Transverse colon (tissue), 4 donors: ENCODE results near the gene CXorf58. TPM values are rescaled to one million over a fixed set of nuclear protein-coding genes. Genes with fewer than 3 reads are reported as not detected.

ENCODE experiments used
- DNase-seq: peaks from one replicate; pipeline ENCODE4 v3.0.0-alpha.2; 2019
- H3K27ac ChIP-seq, 4 donors: fragments of 200-600 bp; sonication (generic); 2 replicates each; pipeline ENCODE4 v1.5.1; 2016 to 2018; ENCODE audit warnings: inconsistent platforms in 4 of 4
- H3K27me3 ChIP-seq: fragments of 200-600 bp; sonication (generic); 2 replicates; pipeline ENCODE4 v1.5.1; 2017; ENCODE audit warnings: inconsistent platforms
- H3K36me3 ChIP-seq, 4 donors: fragments of 200-600 bp; sonication (generic); 2 replicates each; pipeline ENCODE4 v1.5.1; 2017 to 2019; ENCODE audit warnings: inconsistent platforms in 4 of 4
- H3K4me1 ChIP-seq, 4 donors: fragments of 200-600 bp; sonication (generic); 2 replicates each; pipeline ENCODE4 v1.5.1; 2017 to 2020; ENCODE audit warnings: inconsistent platforms in 4 of 4
- H3K4me3 ChIP-seq, 4 donors: fragments of 200-600 bp; sonication (generic); 1 replicate in 1 of 4; 2 replicates in 3 of 4; pipeline versions ENCODE4 v1.5.1 to v1.6.1; 2017 to 2019; ENCODE audit warnings: inconsistent platforms in 4 of 4
- H3K9me3 ChIP-seq, 2 donors: fragments of 200-600 bp; sonication (generic); 2 replicates each; pipeline ENCODE4 v1.5.1; 2017 to 2019; ENCODE audit warnings: inconsistent platforms in 2 of 2
- EP300 ChIP-seq: sonication (generic); formaldehyde crosslinking; IDR thresholded peaks from one replicate; pipeline ENCODE4 v1.6.1; 2017; ENCODE audit warnings: antibody characterized with exemption, low read depth
- POLR2A ChIP-seq: fragments of 450-650 bp; IDR thresholded peaks from one replicate; pipeline ENCODE4 v1.6.1; 2016; ENCODE audit warnings: antibody characterized with exemption, mild to moderate bottlenecking, moderate library complexity
- POLR2AphosphoS5 ChIP-seq, 3 donors: sonication (generic); formaldehyde crosslinking; IDR thresholded peaks; one replicate each; pipeline ENCODE4 v1.6.1; 2016; ENCODE audit warnings: antibody characterized with exemption in 3 of 3
- WGBS, 2 donors: methylation state at CpG; one replicate each; pipeline ENCODE4 v1.1.5; 2018; ENCODE audit warnings: low coverage in 1 of 2; 5-methylcytosine and 5-hydroxymethylcytosine counted together
- in situ Hi-C, 4 donors: fragments of 200-750 bp; cut with MboI; loops; one replicate each; pipeline versions ENCODE4 v1.15.0 to v1.15.1; 2017; ENCODE audit warnings: low sequenced_read_pairs in 3 of 4, low pct_ligation_motif_present in 1 of 4, low pct_unique_long_range_greater_than_20kb in 1 of 4
- intact Hi-C: fragments of 100-400 bp; cut with DNase I; formaldehyde crosslinking; loops from one replicate; pipeline ENCODE4 v1.15.1; 2023; ENCODE audit warnings: low total_unique reads
- total RNA-seq, 4 donors: library from RNA; depleted of rRNA; stranded (reverse); fragments of >200 nt; gene quantifications; one replicate each; pipeline ENCODE4 v1.1.0, GENCODE V29; 2016
- TF ChIP-seq, protein P1 (sequence below), 5 experiments: fragments of 200-600 bp in 3 of 5; fragments of 450-650 bp in 2 of 5; sonication (generic) in 3 of 5; IDR thresholded peaks; 1 replicate in 2 of 5; 2 replicates in 3 of 5; pipeline ENCODE4 v1.5.1; 2016 to 2017; ENCODE audit warnings: antibody characterized with exemption in 5 of 5, inconsistent platforms in 3 of 5, mild to moderate bottlenecking in 2 of 5, moderate library complexity in 1 of 5

CXorf58 gene
- total RNA-seq, 4 donors from 2014 or later, result 0.27 TPM; not detected in 3

DNA sequence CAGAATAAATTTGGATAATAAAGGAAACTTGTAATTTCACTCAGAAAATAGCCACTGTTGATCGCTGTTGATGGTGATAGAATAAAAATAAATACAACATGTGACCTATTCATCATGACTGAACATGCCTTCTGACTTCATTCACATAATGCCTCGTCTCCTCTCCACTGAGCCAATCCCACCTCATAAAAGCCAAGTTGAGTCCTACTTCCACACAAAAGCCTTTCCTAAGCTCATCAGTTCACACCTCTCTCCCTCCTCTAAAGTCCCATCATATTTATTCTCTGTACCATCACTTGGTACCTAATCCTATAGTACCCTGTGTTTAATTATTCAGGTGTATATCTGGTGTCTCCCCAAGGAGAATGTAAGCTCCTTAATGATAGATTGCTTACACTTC, 37.8 kb upstream of the CXorf58 start:
- Histone ChIP-seq H3K36me3 (no peaks in the 10 kb centered on the region), H3K9me3 (no peaks in the 10 kb centered on the region), H3K27me3 (no peaks in the 10 kb centered on the region), H3K4me1 (no peaks in the 10 kb centered on the region), H3K27ac (no peak overlapping the region), H3K4me3 (no peak overlapping the region)
- 83 to 100% methylated on average over 2 of the region's 2 CpGs for WGBS, 2 donors
- DNase-seq, result no peak
- TF ChIP-seq, protein P1, sequence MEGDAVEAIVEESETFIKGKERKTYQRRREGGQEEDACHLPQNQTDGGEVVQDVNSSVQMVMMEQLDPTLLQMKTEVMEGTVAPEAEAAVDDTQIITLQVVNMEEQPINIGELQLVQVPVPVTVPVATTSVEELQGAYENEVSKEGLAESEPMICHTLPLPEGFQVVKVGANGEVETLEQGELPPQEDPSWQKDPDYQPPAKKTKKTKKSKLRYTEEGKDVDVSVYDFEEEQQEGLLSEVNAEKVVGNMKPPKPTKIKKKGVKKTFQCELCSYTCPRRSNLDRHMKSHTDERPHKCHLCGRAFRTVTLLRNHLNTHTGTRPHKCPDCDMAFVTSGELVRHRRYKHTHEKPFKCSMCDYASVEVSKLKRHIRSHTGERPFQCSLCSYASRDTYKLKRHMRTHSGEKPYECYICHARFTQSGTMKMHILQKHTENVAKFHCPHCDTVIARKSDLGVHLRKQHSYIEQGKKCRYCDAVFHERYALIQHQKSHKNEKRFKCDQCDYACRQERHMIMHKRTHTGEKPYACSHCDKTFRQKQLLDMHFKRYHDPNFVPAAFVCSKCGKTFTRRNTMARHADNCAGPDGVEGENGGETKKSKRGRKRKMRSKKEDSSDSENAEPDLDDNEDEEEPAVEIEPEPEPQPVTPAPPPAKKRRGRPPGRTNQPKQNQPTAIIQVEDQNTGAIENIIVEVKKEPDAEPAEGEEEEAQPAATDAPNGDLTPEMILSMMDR (IDR thresholded peaks at IDR 0.05), result no peak
- no peak for TF ChIP-seq EP300
- TF ChIP-seq POLR2AphosphoS5 (IDR thresholded peaks at IDR 0.05), result no peak
- no peak for TF ChIP-seq POLR2A
- in situ Hi-C loops (no loop called here), intact Hi-C loops (no loop called here)

DNA sequence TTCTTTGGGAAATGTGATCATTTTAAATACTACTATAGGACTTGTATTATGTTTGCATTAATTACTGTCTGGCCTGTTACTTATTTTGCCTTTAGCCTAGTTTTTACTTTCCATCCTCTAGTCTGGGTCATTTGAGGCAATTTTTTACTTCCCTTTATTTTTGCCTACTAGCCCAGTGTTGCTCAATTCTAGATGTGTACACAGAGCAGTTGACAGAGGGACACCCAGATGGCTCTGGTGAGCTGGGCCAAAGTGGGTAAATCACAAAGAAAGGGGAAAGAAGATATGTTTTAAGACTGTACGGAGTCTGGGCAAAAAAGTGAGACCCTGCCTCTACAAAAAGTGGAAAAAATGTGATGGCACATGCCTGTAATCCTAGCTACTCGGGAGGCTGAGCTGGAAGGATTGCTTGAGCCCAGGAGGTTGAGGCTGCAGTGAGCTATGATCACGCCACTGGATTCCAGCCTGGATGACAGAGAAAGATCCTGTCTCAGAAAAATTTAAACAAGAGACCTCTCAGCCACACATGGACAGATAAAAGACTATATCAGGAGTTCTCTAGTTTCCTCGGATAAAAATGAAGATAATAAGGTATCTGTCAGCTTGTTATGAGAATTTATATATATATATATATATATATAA, 35.8 kb upstream of the CXorf58 start:
- Histone ChIP-seq H3K36me3 (no peaks in the 10 kb centered on the region), H3K9me3 (no peaks in the 10 kb centered on the region), H3K4me3 (no peak overlapping the region), H3K4me1 (no peaks in the 10 kb centered on the region), H3K27me3 (no peaks in the 10 kb centered on the region), H3K27ac (no peak overlapping the region)
- intact Hi-C loops (no loop called here), in situ Hi-C loops (no loop called here)
- no peak for DNase-seq
- WGBS, 2 donors, result 81 to 100% methylated on average over 1 to 4 of the region's 4 CpGs
- TF ChIP-seq, protein P1 (IDR thresholded peaks at IDR 0.05), result no peak
- TF ChIP-seq POLR2AphosphoS5 (IDR thresholded peaks at IDR 0.05), result no peak
- no peak for TF ChIP-seq EP300
- TF ChIP-seq POLR2A, result no peak

DNA sequence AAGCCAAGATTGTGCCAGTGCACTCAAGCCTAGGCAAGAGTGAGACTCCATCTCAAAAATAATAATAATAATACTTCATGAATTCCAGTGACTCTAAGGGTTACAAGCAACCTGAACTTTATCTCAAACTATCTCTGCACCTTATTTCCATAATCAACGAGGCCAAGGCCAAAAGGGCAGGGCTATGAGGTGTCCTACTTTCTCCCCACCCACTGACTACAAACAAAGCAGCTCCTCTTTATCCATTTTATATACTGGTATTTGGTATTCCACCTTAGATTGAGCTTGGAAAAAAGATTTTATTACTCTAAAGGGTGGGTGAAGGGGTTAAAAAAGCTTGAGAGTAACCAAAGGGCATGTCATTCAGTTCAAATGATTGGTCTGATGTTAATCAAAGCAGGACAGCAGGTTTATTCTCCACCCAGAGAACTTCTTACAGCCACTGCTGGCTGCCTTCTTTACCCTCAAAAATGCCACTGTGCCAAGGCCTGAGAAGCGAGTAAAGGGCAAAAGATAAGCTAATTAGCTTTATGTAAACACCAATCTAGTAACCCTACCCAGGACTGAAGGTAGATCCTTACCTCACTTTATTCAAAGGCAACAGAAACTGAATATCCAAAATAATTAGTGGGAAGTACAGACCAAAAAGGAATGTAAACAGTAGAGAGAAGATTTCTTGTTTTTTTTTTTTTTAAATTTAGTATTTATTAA, 28.3 kb upstream of the CXorf58 start:
- WGBS, 2 donors, result 29% methylated on average over 2 of the region's 2 CpGs; no CpG with 5 or more reads in 1 of the 2 donors
- H3K9me3 ChIP-seq, result no peaks in the 10 kb centered on the region
- TF ChIP-seq POLR2AphosphoS5 (IDR thresholded peaks at IDR 0.05), result no peak
- TF ChIP-seq EP300, result no peak
- TF ChIP-seq, protein P1 (IDR thresholded peaks at IDR 0.05), result no peak
- no peak for TF ChIP-seq POLR2A
- peaks cover 0 to 15% (median 9%) of the 10 kb centered on the region in 4 donors for H3K4me1 ChIP-seq
- no peaks in the 10 kb centered on the region for H3K36me3 ChIP-seq
- H3K4me3 ChIP-seq, result no peak overlapping the region
- H3K27ac ChIP-seq, result peak overlapping the region; percentile 29 to 62 (median 38)
- in situ Hi-C loops (loop anchor here in 1 of 4 donors (25.0 kb wide), 1 partner anchor 92 kb away; the partner anchor contains the start of gene SAT1), intact Hi-C loops (no loop called here)
- H3K27me3 ChIP-seq, result no peaks in the 10 kb centered on the region
- no peak for DNase-seq

DNA sequence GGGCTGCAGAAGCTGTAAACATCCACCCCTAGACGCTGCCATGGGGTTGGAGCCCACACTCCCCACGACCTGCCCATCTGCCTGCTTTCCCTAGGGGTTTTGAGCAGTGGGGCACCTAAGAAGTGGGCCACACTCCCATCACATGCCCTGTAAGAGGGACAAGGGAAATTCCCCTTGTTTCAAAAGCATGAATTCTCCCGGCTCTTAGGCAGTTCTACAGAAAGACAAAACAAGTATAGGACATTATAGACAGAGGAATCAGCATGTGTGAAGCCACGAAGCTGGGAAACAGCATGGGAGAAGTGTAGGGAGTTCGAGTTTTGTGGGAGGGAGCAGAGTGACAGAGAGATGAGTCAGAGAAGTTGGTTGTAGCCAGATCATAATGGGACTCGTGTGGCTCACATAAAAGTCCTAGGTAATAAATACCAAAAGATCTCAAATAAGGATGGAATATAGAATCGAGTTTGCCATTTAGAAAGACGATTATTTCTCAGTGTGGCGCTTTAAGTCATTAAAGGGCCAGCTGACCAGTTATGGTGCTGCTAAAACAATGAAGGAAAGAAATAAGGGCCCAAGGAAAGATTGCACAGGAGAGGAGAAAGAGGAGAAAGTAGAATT, 24.0 kb upstream of the CXorf58 start:
- no peak for DNase-seq
- Histone ChIP-seq H3K4me1 (peaks cover 0 to 20% (median 13%) of the 10 kb centered on the region in 4 donors), H3K27ac (peak overlapping the region; percentile 45 to 55 (median 50)), H3K27me3 (no peaks in the 10 kb centered on the region), H3K36me3 (no peaks in the 10 kb centered on the region), H3K4me3 (no peak overlapping the region), H3K9me3 (no peaks in the 10 kb centered on the region)
- intact Hi-C loops (no loop called here), in situ Hi-C loops (loop anchor here in 1 of 4 donors (25.0 kb wide), 1 partner anchor 97 kb away; the partner anchor contains the start of gene SAT1)
- TF ChIP-seq POLR2AphosphoS5 (IDR thresholded peaks at IDR 0.05), result no peak
- no peak for TF ChIP-seq EP300
- TF ChIP-seq, protein P1 (IDR thresholded peaks at IDR 0.05), result no peak
- TF ChIP-seq POLR2A, result no peak
- WGBS, 2 donors, result 0 to 33% methylated on average over 1 to 9 of the region's 9 CpGs
